ENCODE data around the gene KRTAP12-1. TPM values are rescaled to one million over a fixed set of nuclear protein-coding genes. Genes with fewer than 3 reads are reported as not detected.

The KRTAP12-1 gene
- total RNA-seq, 2 experiments from 2014 or later: not detected

DNA sequence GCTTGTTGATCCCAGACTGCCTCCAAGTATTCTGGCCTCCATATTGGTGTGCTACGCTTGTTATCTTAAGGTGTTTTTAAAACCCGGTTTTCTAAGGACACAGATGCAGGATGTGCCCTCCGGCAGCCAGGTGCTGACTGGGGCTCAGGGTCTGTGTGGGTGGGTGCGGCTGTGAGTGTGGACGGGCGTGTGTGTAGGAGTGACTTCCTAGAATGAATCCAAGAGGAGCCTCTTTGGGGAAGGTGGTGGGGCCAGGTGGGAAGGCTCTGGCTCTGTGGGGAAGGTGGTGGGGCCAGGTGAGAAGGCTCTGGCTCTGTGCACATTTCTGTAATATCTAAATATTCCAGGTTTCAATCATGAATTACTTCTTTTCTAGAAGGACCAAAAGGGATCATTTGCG lies 42.2 kb upstream of the KRTAP12-1 start:
- ChIA-PET CTCF (ENCODE audit: unreplicated experiment) (no interaction called here), POLR2A (no interaction called here)

DNA sequence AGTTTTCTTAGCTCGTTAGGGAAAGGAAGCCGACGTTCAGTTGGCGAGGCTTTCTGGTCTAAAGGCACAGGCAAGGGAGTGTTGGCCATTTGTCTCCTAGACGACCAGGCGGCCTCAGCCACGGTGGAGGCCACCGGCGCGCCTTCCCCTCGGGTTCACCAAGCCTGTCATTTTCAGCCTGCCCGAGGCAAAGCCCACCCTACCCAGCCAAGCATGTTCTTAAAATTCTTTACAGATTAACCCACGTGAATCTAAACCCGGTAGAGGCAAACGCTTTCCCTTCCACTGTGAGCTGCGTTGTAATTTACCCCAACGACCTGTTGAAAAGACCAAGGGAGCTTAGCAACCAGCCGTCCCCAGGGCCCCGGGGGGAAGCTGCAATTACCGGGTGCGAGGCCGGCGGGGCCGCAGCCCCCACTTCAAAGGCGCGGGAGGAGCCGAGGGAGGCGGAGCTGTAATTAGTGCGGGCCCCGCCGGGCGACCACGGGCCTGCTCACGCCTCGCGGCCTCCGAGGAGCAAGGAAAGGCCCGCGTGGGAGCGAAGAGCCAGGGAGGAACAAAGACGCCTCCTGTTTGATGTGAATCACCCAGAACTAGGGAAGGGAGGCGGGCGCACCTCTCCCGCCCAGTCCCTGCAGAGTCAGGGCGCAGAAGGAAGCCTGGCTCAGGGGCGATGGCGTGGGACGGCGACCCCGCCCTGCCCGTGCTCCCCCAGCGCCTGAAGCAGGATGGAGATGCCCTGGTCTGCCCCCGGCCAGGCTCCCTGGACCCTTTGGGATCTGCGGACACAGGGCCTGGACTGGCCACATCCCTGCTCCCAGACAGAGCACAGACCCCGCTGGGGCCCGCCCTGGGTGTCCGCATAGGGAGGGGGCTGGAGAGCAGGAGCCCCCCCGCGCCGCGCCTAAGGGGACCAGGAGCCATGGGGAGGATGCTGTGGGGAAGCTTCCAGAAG lies 41.5 kb upstream of the KRTAP12-1 start:
- no peak for TF ChIP-seq EZH2phosphoT487 (IDR thresholded peaks at IDR 0.05; ENCODE audit: borderline replicate concordance, low read depth, low read length)
- TF ChIP-seq, protein P1, sequence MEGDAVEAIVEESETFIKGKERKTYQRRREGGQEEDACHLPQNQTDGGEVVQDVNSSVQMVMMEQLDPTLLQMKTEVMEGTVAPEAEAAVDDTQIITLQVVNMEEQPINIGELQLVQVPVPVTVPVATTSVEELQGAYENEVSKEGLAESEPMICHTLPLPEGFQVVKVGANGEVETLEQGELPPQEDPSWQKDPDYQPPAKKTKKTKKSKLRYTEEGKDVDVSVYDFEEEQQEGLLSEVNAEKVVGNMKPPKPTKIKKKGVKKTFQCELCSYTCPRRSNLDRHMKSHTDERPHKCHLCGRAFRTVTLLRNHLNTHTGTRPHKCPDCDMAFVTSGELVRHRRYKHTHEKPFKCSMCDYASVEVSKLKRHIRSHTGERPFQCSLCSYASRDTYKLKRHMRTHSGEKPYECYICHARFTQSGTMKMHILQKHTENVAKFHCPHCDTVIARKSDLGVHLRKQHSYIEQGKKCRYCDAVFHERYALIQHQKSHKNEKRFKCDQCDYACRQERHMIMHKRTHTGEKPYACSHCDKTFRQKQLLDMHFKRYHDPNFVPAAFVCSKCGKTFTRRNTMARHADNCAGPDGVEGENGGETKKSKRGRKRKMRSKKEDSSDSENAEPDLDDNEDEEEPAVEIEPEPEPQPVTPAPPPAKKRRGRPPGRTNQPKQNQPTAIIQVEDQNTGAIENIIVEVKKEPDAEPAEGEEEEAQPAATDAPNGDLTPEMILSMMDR (conservative IDR thresholded peaks at IDR 0.05; ENCODE audit: low read length): no peak
- ChIA-PET CTCF (ENCODE audit: unreplicated experiment) (no interaction called here), POLR2A (no interaction called here)
- Histone ChIP-seq H3K4me1 (ENCODE audit: insufficient read depth, low read length, poor library complexity, severe bottlenecking) (no peaks in the 10 kb centered on the region), H3K79me2 (ENCODE audit: insufficient read depth, low read depth, low read length) (no peaks in the 10 kb centered on the region), H3K9me3 (ENCODE audit: low read length) (no peaks in the 10 kb centered on the region), H3K4me2 (ENCODE audit: low read length) (no peak overlapping the region), H3K27ac (ENCODE audit: low read depth, low read length, poor library complexity, severe bottlenecking) (no peak overlapping the region), H3K9me2 (ENCODE audit: insufficient read depth, low read length) (no peaks in the 10 kb centered on the region), H4K20me1 (ENCODE audit: insufficient read depth, low read length) (no peaks in the 10 kb centered on the region), H3K36me3 (ENCODE audit: insufficient read depth, low read length) (no peaks in the 10 kb centered on the region), H3K4me3 (ENCODE audit: low read depth, low read length, poor library complexity, severe bottlenecking) (no peak overlapping the region), H2AFZ (ENCODE audit: low read length) (no peak overlapping the region)
- BruUV-seq (replicated peaks): no TSS peak
- intact Hi-C loops (cut with micrococcal nuclease; ENCODE audit: unreplicated experiment): no loop called here
- DNase-seq (ENCODE audit: low spot score): no peak

More for the DNA sequence above, 42.2 kb upstream of the KRTAP12-1 start:
- no peaks in the 10 kb centered on the region for H3K9me3 ChIP-seq (ENCODE audit: low read length)
- no peaks in the 10 kb centered on the region for H3K4me1 ChIP-seq (ENCODE audit: insufficient read depth, low read length, poor library complexity, severe bottlenecking)
- no peaks in the 10 kb centered on the region for H3K36me3 ChIP-seq (ENCODE audit: insufficient read depth, low read length)
- H3K79me2 ChIP-seq (ENCODE audit: insufficient read depth, low read depth, low read length): no peaks in the 10 kb centered on the region
- no peak overlapping the region for H3K4me3 ChIP-seq (ENCODE audit: low read depth, low read length, poor library complexity, severe bottlenecking)
- no peak overlapping the region for H3K27ac ChIP-seq (ENCODE audit: low read depth, low read length, poor library complexity, severe bottlenecking)
- no peaks in the 10 kb centered on the region for H4K20me1 ChIP-seq (ENCODE audit: insufficient read depth, low read length)
- no peak for DNase-seq (ENCODE audit: low spot score)
- TF ChIP-seq EZH2phosphoT487 (IDR thresholded peaks at IDR 0.05; ENCODE audit: borderline replicate concordance, low read depth, low read length): no peak
- TF ChIP-seq, protein P1 (conservative IDR thresholded peaks at IDR 0.05; ENCODE audit: low read length): no peak
- H3K4me2 ChIP-seq (ENCODE audit: low read length): no peak overlapping the region
- H2AFZ ChIP-seq (ENCODE audit: low read length): no peak overlapping the region
- no TSS peak for BruUV-seq (replicated peaks)
- intact Hi-C loops (cut with micrococcal nuclease; ENCODE audit: unreplicated experiment): no loop called here
- H3K9me2 ChIP-seq (ENCODE audit: insufficient read depth, low read length): no peaks in the 10 kb centered on the region

DNA sequence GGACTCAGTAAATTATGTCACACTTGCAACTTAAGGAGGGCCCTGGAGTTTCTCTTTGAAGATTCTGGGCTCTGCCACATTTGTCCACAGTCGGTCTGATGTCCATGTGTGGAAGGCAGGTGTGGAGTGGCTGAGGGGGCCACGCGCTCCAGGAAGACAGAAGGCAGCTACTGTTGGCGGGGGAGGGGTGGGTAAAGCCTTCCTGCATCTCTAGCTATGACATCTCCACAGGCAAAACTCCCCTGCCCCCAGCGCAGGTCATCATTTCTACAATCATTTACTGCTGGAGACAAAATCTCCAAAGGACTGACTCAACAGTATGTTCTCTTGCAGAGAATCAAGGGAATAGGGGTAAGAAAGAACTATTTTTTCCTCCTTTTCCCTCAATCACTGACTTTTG lies 40.8 kb upstream of the KRTAP12-1 start:
- intact Hi-C loops (cut with micrococcal nuclease; ENCODE audit: unreplicated experiment): no loop called here
- CTCF ChIA-PET (ENCODE audit: unreplicated experiment): no interaction called here
- Histone ChIP-seq H3K4me3 (ENCODE audit: low read depth, low read length, poor library complexity, severe bottlenecking) (no peak overlapping the region), H2AFZ (ENCODE audit: low read length) (no peak overlapping the region), H3K27ac (ENCODE audit: low read depth, low read length, poor library complexity, severe bottlenecking) (no peak overlapping the region), H3K4me2 (ENCODE audit: low read length) (no peak overlapping the region), H3K9me2 (ENCODE audit: insufficient read depth, low read length) (no peaks in the 10 kb centered on the region), H4K20me1 (ENCODE audit: insufficient read depth, low read length) (no peaks in the 10 kb centered on the region), H3K36me3 (ENCODE audit: insufficient read depth, low read length) (no peaks in the 10 kb centered on the region), H3K9me3 (ENCODE audit: low read length) (no peaks in the 10 kb centered on the region), H3K4me1 (ENCODE audit: insufficient read depth, low read length, poor library complexity, severe bottlenecking) (no peaks in the 10 kb centered on the region), H3K79me2 (ENCODE audit: insufficient read depth, low read depth, low read length) (no peaks in the 10 kb centered on the region)
- POLR2A ChIA-PET: no interaction called here
- BruUV-seq (replicated peaks): no TSS peak
- no peak for DNase-seq (ENCODE audit: low spot score)
- TF ChIP-seq, protein P1 (conservative IDR thresholded peaks at IDR 0.05; ENCODE audit: low read length): no peak
- TF ChIP-seq EZH2phosphoT487 (IDR thresholded peaks at IDR 0.05; ENCODE audit: borderline replicate concordance, low read depth, low read length): no peak

All from OCI-LY7 (cell line).